ENCODE results near the gene CHID1. TPM values are rescaled to one million over a fixed set of nuclear protein-coding genes. Genes with fewer than 3 reads are reported as not detected.

CHID1 gene
- total RNA-seq, 1 donor from 2014 or later = 74.6 TPM

GRCh38 chr11:914747-915501 is 4.3 kb upstream of the CHID1 start:
- Histone ChIP-seq H3K27ac (ENCODE audit: low read depth, low read length) (no peak overlapping the region), H3K9ac (ENCODE audit: low read length) (no peak overlapping the region), H3K4me2 (ENCODE audit: low read length) (no peak overlapping the region), H3K4me1 (ENCODE audit: insufficient read depth, low read length) (peaks cover 6% of the 10 kb centered on the region), H3K27me3 (ENCODE audit: insufficient read depth, low read length) (no peaks in the 10 kb centered on the region), H3K9me3 (ENCODE audit: insufficient read depth, low read depth, low read length) (no peaks in the 10 kb centered on the region), H4K20me1 (ENCODE audit: insufficient read depth, low read length) (no peaks in the 10 kb centered on the region), H3K36me3 (ENCODE audit: insufficient read depth, low read length) (no peaks in the 10 kb centered on the region), H2AFZ (ENCODE audit: low read depth, low read length) (no peak overlapping the region), H3K79me2 (ENCODE audit: insufficient read depth, low read length) (peaks cover 7% of the 10 kb centered on the region), H3K4me3 (ENCODE audit: insufficient read depth, low read depth, low read length) (no peak overlapping the region)
- Mint-ChIP-seq H3K27me3 (ENCODE audit: low read depth, unreplicated experiment) (peaks cover 5% of the 10 kb centered on the region), H3K9me3 (ENCODE audit: unreplicated experiment) (no peaks in the 10 kb centered on the region), H3K4me3 (ENCODE audit: unreplicated experiment) (no peak overlapping the region), H3K4me1 (ENCODE audit: low read depth, unreplicated experiment) (peaks cover 5% of the 10 kb centered on the region), H3K36me3 (ENCODE audit: low read depth, unreplicated experiment) (peaks cover 2% of the 10 kb centered on the region), H3K27ac (ENCODE audit: unreplicated experiment) (no peak overlapping the region)
- DNase-seq (ENCODE audit: low read depth) = no peak
- TF ChIP-seq CTCF (IDR thresholded peaks at IDR 0.05; ENCODE audit: insufficient read depth, low read depth, low read length) (no peak), EZH2 (IDR thresholded peaks at IDR 0.05; ENCODE audit: insufficient read depth, low read length) (no peak)
- no peak for FAIRE-seq

- H3K9me3 Mint-ChIP-seq (ENCODE audit: unreplicated experiment) = no peaks in the 10 kb centered on the region
- FAIRE-seq = no peak
Measured at GRCh38 chr11:914204-914603, 3.6 kb upstream of the CHID1 start.

More at GRCh38 chr11:914204-914603, 3.6 kb upstream of the CHID1 start:
- TF ChIP-seq CTCF (IDR thresholded peaks at IDR 0.05; ENCODE audit: insufficient read depth, low read depth, low read length) (no peak), EZH2 (IDR thresholded peaks at IDR 0.05; ENCODE audit: insufficient read depth, low read length) (no peak)
- Histone ChIP-seq H3K9ac (ENCODE audit: low read length) (no peak overlapping the region), H3K4me1 (ENCODE audit: insufficient read depth, low read length) (peaks cover 10% of the 10 kb centered on the region), H4K20me1 (ENCODE audit: insufficient read depth, low read length) (peaks cover 7% of the 10 kb centered on the region), H3K27ac (ENCODE audit: low read depth, low read length) (no peak overlapping the region), H3K9me3 (ENCODE audit: insufficient read depth, low read depth, low read length) (no peaks in the 10 kb centered on the region), H3K4me2 (ENCODE audit: low read length) (no peak overlapping the region), H3K36me3 (ENCODE audit: insufficient read depth, low read length) (no peaks in the 10 kb centered on the region), H3K4me3 (ENCODE audit: insufficient read depth, low read depth, low read length) (no peak overlapping the region), H3K27me3 (ENCODE audit: insufficient read depth, low read length) (no peaks in the 10 kb centered on the region), H2AFZ (ENCODE audit: low read depth, low read length) (no peak overlapping the region), H3K79me2 (ENCODE audit: insufficient read depth, low read length) (peaks cover 14% of the 10 kb centered on the region)
- peaks cover 5% of the 10 kb centered on the region for H3K27me3 Mint-ChIP-seq (ENCODE audit: low read depth, unreplicated experiment)
- H3K4me3 Mint-ChIP-seq (ENCODE audit: unreplicated experiment) = no peak overlapping the region
- no peak overlapping the region for H3K27ac Mint-ChIP-seq (ENCODE audit: unreplicated experiment)
- DNase-seq (ENCODE audit: low read depth) = no peak
- peaks cover 8% of the 10 kb centered on the region for H3K4me1 Mint-ChIP-seq (ENCODE audit: low read depth, unreplicated experiment)
- peaks cover 2% of the 10 kb centered on the region for H3K36me3 Mint-ChIP-seq (ENCODE audit: low read depth, unreplicated experiment)

All from astrocyte (in vitro differentiated cells and primary cell).